Measurements from ENCODE around the gene RPS6KA1.
A peak's percentile ranks its signal among the peaks of the same experiment; 100 is the strongest.

GRCh38 chr1:26579681-26580111 is 50.1 kb downstream of the RPS6KA1 start:
- no peak for TF ChIP-seq GABPA (IDR thresholded peaks at IDR 0.05; ENCODE audit: low read depth)
- TF ChIP-seq CTCF (IDR thresholded peaks at IDR 0.05; ENCODE audit: insufficient read depth, low read length): no peak
- peak; percentile 79 for TF ChIP-seq REST (IDR thresholded peaks at IDR 0.05; ENCODE audit: insufficient replicate concordance, low read depth)
- no peak for TF ChIP-seq POLR2AphosphoS5 (IDR thresholded peaks at IDR 0.05; ENCODE audit: low read depth)

Measured in HL-60 (cell line).